ENCODE data around the gene P2RY11.

- TF ChIP-seq CTCF (IDR thresholded peaks at IDR 0.05; ENCODE audit: poor library complexity) = no peak
- no peak for TF ChIP-seq EZH2 (IDR thresholded peaks at IDR 0.05; ENCODE audit: borderline replicate concordance)
- no peak for TF ChIP-seq EZH2phosphoT487 (IDR thresholded peaks at IDR 0.05; ENCODE audit: low read depth, severe bottlenecking, unreplicated experiment)
These were observed 48.1 kb downstream of the P2RY11 start for GRCh38 chr19:10159610-10160009.
